Measurements from ENCODE around the gene IL33.

DNA sequence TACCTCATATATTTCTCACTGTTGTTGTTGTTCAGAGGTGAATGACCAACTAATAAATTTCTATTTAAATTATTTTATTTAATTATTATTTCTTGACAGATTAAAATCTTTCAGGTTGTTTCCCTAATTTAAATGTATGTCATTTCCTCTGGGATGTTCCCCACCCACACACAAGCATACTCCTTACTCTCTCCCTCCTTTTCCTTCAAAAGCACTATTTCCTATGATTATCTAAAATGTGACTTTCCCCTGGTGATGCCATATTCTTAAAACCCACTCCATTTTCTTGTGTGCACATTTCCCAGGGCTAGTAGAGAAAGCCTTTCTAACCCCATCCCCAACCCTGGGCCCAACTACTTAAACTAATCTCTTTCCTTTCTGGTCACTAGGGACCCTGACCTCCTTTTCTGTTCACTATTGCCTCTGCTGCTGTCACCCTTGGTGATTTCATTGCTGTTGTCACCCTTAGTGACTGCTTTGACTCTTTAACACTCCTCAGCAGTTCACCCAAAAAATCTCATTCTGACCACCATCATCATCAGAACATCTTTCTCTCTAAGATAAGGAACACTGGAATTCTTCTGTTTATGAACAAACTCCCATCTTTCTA is 16.8 kb downstream of the IL33 start:
- TF ChIP-seq ZNF671 (CRISPR knock-in tag; IDR thresholded peaks at IDR 0.05) (no peak), CTCF (IDR thresholded peaks at IDR 0.05) (no peak), STAT6 (CRISPR knock-in tag; conservative IDR thresholded peaks at IDR 0.05; ENCODE audit: low read depth) (no peak), SMAD4 (CRISPR knock-in tag; IDR thresholded peaks at IDR 0.05) (no peak), ESRRA (CRISPR knock-in tag; IDR thresholded peaks at IDR 0.05; ENCODE audit: borderline replicate concordance) (no peak), ATF1 (CRISPR knock-in tag; IDR thresholded peaks at IDR 0.05) (no peak), ATF2 (CRISPR knock-in tag; IDR thresholded peaks at IDR 0.05; ENCODE audit: borderline replicate concordance, low read depth) (no peak), SP1 (CRISPR knock-in tag; conservative IDR thresholded peaks at IDR 0.05) (no peak)

Measured in WTC11 (cell line).